Gastrocnemius medialis (tissue), 4 donors: ENCODE measurements around the gene ZNF606. TPM values are rescaled to one million over a fixed set of nuclear protein-coding genes. Genes with fewer than 3 reads are reported as not detected.

ENCODE experiments used
- ATAC-seq, 2 donors: fragments of 150-250 bp; one replicate each; pipeline ENCODE4 v1.9.1; 2016
- DNase-seq, 2 donors: peaks; one replicate each; pipeline ENCODE4 v3.0.0-alpha.2; 2019
- H3K27ac ChIP-seq, 4 donors: fragments of 200-600 bp; sonication (generic); 1 replicate in 1 of 4; 2 replicates in 3 of 4; pipeline ENCODE4 v1.5.1; 2016 to 2018; ENCODE audit warnings: mild to moderate bottlenecking in 2 of 4, moderate library complexity in 1 of 4
- H3K27me3 ChIP-seq, 3 donors: fragments of 200-600 bp; sonication (generic) in 2 of 3; 1 replicate in 1 of 3; 2 replicates in 2 of 3; pipeline versions ENCODE4 v1.5.1 to v1.6.0; 2016 to 2019; ENCODE audit warnings: mild to moderate bottlenecking in 1 of 3, moderate library complexity in 1 of 3
- H3K36me3 ChIP-seq, 2 donors: fragments of 200-600 bp; sonication (generic) in 1 of 2; one replicate each; pipeline ENCODE4 v1.5.1; 2017 to 2018
- H3K4me1 ChIP-seq, 2 donors: fragments of 200-600 bp; sonication (generic) in 1 of 2; one replicate each; pipeline ENCODE4 v1.5.1; 2016 to 2017; ENCODE audit warnings: mild to moderate bottlenecking in 2 of 2
- H3K4me3 ChIP-seq, 4 donors: fragments of 200-600 bp; sonication (generic) in 3 of 4; 1 replicate in 1 of 4; 2 replicates in 3 of 4; pipeline ENCODE4 v1.5.1; 2016 to 2019; ENCODE audit warnings: mild to moderate bottlenecking in 2 of 4
- H3K9me3 ChIP-seq, 3 donors: fragments of 200-600 bp; sonication (generic) in 2 of 3; 1 replicate in 1 of 3; 2 replicates in 2 of 3; pipeline ENCODE4 v1.5.1; 2016 to 2019
- POLR2A ChIP-seq, 2 donors: fragments of 450-650 bp; IDR thresholded peaks; one replicate each; pipeline ENCODE4 v1.6.1; 2017; ENCODE audit warnings: antibody characterized with exemption in 2 of 2, mild to moderate bottlenecking in 2 of 2, moderate library complexity in 2 of 2
- in situ Hi-C, 4 donors: fragments of 200-750 bp; cut with MboI; loops; one replicate each; pipeline versions ENCODE4 v1.15.0 to v1.8.0; 2017; ENCODE audit warnings: low sequenced_read_pairs in 4 of 4
- intact Hi-C: fragments of 100-400 bp; cut with DNase I; formaldehyde crosslinking; loops from one replicate; pipeline ENCODE4 v1.15.1; 2023; ENCODE audit warnings: low total_unique reads
- total RNA-seq, 4 donors: library from RNA; depleted of rRNA; stranded (reverse); fragments of >200 nt; gene quantifications; one replicate each; pipeline versions ENCODE4 v1.1.0 to v1.2.3, GENCODE V29; 2016
- TF ChIP-seq, protein P1 (sequence below), 5 experiments: fragments of 450-650 bp in 3 of 5; fragments of 200-600 bp in 2 of 5; sonication (generic) in 2 of 5; IDR thresholded peaks in 4 of 5; conservative IDR thresholded peaks in 1 of 5; 1 replicate in 4 of 5; 2 replicates in 1 of 5; pipeline ENCODE4 v1.5.1; 2016 to 2019; ENCODE audit warnings: antibody characterized with exemption in 5 of 5, mild to moderate bottlenecking in 3 of 5, moderate library complexity in 3 of 5

ZNF606 gene
- total RNA-seq, 4 donors from 2014 or later: 2.9 to 15.3 (median 6.6) TPM

DNA sequence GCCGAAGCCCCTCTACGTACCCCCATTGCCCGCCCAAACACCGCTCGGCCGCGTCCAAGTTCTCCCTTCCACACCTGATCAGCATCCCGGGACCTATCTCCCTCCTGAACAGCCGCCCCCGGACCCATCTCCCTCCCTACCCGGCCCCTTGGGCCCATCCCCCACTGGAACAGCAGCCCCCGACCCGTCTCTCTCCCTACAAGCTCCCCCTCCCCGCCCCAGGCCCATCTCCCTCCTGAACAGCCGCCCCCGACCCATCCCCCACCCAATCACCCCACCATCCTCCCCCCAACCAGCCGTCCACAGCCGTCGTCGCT, 31.8 kb upstream of the ZNF606 start:
- TF ChIP-seq, protein P1, sequence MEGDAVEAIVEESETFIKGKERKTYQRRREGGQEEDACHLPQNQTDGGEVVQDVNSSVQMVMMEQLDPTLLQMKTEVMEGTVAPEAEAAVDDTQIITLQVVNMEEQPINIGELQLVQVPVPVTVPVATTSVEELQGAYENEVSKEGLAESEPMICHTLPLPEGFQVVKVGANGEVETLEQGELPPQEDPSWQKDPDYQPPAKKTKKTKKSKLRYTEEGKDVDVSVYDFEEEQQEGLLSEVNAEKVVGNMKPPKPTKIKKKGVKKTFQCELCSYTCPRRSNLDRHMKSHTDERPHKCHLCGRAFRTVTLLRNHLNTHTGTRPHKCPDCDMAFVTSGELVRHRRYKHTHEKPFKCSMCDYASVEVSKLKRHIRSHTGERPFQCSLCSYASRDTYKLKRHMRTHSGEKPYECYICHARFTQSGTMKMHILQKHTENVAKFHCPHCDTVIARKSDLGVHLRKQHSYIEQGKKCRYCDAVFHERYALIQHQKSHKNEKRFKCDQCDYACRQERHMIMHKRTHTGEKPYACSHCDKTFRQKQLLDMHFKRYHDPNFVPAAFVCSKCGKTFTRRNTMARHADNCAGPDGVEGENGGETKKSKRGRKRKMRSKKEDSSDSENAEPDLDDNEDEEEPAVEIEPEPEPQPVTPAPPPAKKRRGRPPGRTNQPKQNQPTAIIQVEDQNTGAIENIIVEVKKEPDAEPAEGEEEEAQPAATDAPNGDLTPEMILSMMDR (IDR thresholded peaks at IDR 0.05 in 4 of 5, conservative IDR thresholded peaks at IDR 0.05 in 1 of 5): no peak
- no peak for TF ChIP-seq POLR2A (IDR thresholded peaks at IDR 0.05)
- H3K4me3 ChIP-seq: peak overlapping the region in 1 of 4 donors; percentile 18
- intact Hi-C loops: no loop called here
- DNase-seq: no peak
- peaks cover 8 to 34% (median 33%) of the 10 kb centered on the region in 3 donors for H3K27me3 ChIP-seq
- ATAC-seq: no peak
- H3K27ac ChIP-seq: no peak overlapping the region
- H3K9me3 ChIP-seq: peaks cover 0 to 8% (median 0%) of the 10 kb centered on the region in 3 donors
- H3K36me3 ChIP-seq: no peaks in the 10 kb centered on the region
- H3K4me1 ChIP-seq: no peaks in the 10 kb centered on the region
- in situ Hi-C loops: no loop called here

DNA sequence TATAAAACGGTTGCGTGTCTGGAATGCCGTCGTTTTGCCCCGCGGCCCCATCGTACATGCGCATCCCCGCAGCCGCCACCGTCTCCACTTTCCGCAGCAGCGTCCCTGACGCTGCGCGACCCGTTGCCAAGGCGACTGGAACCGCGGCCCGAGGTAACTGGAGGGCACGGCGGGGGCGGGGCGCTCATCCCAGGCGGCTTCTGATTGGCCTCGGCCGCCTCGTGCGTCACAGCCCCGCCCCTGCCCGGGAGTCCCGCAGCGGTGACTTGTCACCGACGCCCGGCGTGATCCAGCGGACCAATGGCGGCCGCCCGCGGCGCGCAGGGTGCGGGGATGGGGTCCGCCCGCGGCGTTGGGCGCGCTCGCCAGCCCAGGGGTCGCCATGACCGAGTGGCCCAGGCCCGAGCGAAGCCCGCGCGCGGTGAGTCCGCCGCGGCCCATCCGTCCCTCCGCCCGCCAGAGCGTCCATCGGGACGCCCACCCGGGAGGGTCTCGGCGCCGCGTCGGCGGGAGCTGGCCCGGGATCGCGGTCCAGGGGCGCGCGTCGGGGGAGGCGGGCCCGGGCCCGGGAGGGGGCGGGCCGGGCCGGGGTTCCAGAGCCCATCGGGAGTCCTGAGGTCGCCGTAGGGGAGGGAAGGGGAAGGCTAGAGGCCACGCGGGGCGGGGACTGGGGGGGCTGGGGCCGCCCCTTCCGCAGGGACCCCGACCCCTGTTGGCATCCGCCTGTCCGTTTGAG, 31.3 kb upstream of the ZNF606 start, which contains the start of gene ZSCAN1:
TSS of gene ZSCAN1 (plus strand) at position 285 of the 736 bp plus-strand sequence. CDS start 3,812 bp downstream, outside the sequence.
- TF ChIP-seq, protein P1 (IDR thresholded peaks at IDR 0.05 in 4 of 5, conservative IDR thresholded peaks at IDR 0.05 in 1 of 5): no peak
- no peak for TF ChIP-seq POLR2A (IDR thresholded peaks at IDR 0.05)
- H3K27me3 ChIP-seq: peaks cover 8 to 34% (median 32%) of the 10 kb centered on the region in 3 donors
- no peaks in the 10 kb centered on the region for H3K4me1 ChIP-seq
- DNase-seq (peak; percentile 8 to 14), ATAC-seq (peak in 1 of 2 donors; percentile 47)
- peaks cover 0 to 8% (median 0%) of the 10 kb centered on the region in 3 donors for H3K9me3 ChIP-seq
- in situ Hi-C loops: no loop called here
- no peaks in the 10 kb centered on the region for H3K36me3 ChIP-seq
- intact Hi-C loops: no loop called here
- peak within 1 kb of the TSS in 2 of 4 donors; percentile 18 to 27 for H3K4me3 ChIP-seq
- no peak within 1 kb of the TSS for H3K27ac ChIP-seq

GRCh38 chr19:58024661-58025060, 22.0 kb upstream of the ZNF606 start:
- ATAC-seq: no peak
- intact Hi-C loops: no loop called here
- H3K27ac ChIP-seq: no peak overlapping the region

GRCh38 chr19:58022283-58022660, 19.7 kb upstream of the ZNF606 start:
- Histone ChIP-seq H3K27me3 (no peaks in the 10 kb centered on the region), H3K36me3 (no peaks in the 10 kb centered on the region), H3K4me3 (no peak overlapping the region), H3K27ac (no peak overlapping the region), H3K4me1 (no peaks in the 10 kb centered on the region), H3K9me3 (no peaks in the 10 kb centered on the region)
- ATAC-seq: no peak
- no peak for DNase-seq
- no peak for TF ChIP-seq POLR2A (IDR thresholded peaks at IDR 0.05)
- TF ChIP-seq, protein P1 (IDR thresholded peaks at IDR 0.05 in 4 of 5, conservative IDR thresholded peaks at IDR 0.05 in 1 of 5): no peak
- in situ Hi-C loops: no loop called here
- intact Hi-C loops: loop anchor here (1.0 kb wide), 1 partner anchor 133 kb away; no protein-coding TSS in a partner anchor

More at GRCh38 chr19:58024661-58025060, 22.0 kb upstream of the ZNF606 start:
- H3K4me1 ChIP-seq: no peaks in the 10 kb centered on the region
- no peaks in the 10 kb centered on the region for H3K36me3 ChIP-seq
- no peaks in the 10 kb centered on the region for H3K9me3 ChIP-seq
- H3K27me3 ChIP-seq: no peaks in the 10 kb centered on the region
- in situ Hi-C loops: no loop called here
- H3K4me3 ChIP-seq: no peak overlapping the region
- DNase-seq: no peak
- no peak for TF ChIP-seq POLR2A (IDR thresholded peaks at IDR 0.05)
- TF ChIP-seq, protein P1 (IDR thresholded peaks at IDR 0.05 in 4 of 5, conservative IDR thresholded peaks at IDR 0.05 in 1 of 5): no peak
